ENCODE measurements around the gene FGFBP1. TPM values are rescaled to one million over a fixed set of nuclear protein-coding genes. Genes with fewer than 3 reads are reported as not detected.

FGFBP1 gene
- total RNA-seq, 1 donor from 2014 or later: 22.1 TPM

GRCh38 chr4:15888515-15888914, 50.0 kb downstream of the FGFBP1 start:
- TF ChIP-seq, protein P1, sequence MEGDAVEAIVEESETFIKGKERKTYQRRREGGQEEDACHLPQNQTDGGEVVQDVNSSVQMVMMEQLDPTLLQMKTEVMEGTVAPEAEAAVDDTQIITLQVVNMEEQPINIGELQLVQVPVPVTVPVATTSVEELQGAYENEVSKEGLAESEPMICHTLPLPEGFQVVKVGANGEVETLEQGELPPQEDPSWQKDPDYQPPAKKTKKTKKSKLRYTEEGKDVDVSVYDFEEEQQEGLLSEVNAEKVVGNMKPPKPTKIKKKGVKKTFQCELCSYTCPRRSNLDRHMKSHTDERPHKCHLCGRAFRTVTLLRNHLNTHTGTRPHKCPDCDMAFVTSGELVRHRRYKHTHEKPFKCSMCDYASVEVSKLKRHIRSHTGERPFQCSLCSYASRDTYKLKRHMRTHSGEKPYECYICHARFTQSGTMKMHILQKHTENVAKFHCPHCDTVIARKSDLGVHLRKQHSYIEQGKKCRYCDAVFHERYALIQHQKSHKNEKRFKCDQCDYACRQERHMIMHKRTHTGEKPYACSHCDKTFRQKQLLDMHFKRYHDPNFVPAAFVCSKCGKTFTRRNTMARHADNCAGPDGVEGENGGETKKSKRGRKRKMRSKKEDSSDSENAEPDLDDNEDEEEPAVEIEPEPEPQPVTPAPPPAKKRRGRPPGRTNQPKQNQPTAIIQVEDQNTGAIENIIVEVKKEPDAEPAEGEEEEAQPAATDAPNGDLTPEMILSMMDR (conservative IDR thresholded peaks at IDR 0.05): no peak
- Mint-ChIP-seq H3K27ac (no peak overlapping the region), H3K27me3 (no peaks in the 10 kb centered on the region), H3K36me3 (no peaks in the 10 kb centered on the region), H3K4me3 (no peak overlapping the region), H3K4me1 (ENCODE audit: unreplicated experiment) (peaks cover 19% of the 10 kb centered on the region), H3K9me3 (no peaks in the 10 kb centered on the region)
- no peak for DNase-seq (ENCODE audit: extremely low spot score, unreplicated experiment)

Other genes starting within 250 kb of the FGFBP1 start
- gene BST1, start 235.7 kb downstream of the FGFBP1 start, total RNA-seq (ENCODE audit: low replicate concordance): 0.89 and 3.4 TPM in 2 replicates
- gene CD38, start 160.4 kb downstream of the FGFBP1 start, total RNA-seq (ENCODE audit: low replicate concordance): 0.34 and 0.36 TPM in 2 replicates
- gene FGFBP2, start 24.4 kb upstream of the FGFBP1 start, total RNA-seq (ENCODE audit: low replicate concordance): not detected in 2 replicates
- gene PROM1, start 145.3 kb upstream of the FGFBP1 start, total RNA-seq (ENCODE audit: low replicate concordance): 12.9 and 30.3 TPM in 2 replicates

Data from type B pancreatic cell (in vitro differentiated cells).